Putamen (tissue), 1 donor: ENCODE results near the gene SLC24A1.

Source experiments
- DNase-seq: peaks from one replicate; pipeline ENCODE4 v3.0.0-alpha.2; 2016; ENCODE audit warnings: low spot score

Gene SLC24A1

GRCh38 chr15:65653341-65653740, 31.6 kb downstream of the SLC24A1 start:
- no peak for DNase-seq

DNA sequence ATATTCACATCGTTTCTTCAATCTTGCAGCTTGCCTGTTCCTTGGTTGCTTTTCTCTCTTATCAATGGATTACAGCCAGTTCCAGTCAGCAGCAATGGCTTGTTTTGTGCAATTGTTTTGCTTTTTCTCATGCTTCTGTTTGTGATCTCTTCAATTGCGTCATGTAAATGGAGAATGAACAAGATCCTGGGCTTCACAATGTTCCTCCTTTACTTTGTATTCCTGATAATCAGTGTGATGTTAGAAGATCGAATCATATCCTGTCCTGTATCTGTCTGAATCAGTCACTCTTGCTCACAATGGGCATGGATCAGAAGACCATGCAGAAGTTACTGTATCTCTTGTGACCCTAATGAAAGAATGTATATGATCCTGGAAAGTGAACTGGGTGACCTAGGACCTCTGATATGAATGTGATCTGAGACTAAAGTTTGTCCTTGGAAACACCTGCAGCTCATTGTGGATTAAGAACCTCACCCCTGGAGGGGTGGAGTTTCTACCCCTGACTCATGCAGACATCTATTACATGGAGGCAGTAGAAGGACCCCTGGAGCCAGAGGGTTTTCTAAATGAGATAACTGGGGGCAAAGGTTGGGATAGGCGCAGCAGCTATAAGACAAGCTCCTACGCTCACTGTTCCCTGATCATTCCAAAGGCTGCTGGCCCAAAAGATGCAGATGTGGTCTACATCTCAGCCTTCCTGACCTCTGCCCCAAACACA, 32.2 kb downstream of the SLC24A1 start:
- no peak for DNase-seq

- no peak for DNase-seq
These were observed 33.3 kb downstream of the SLC24A1 start for GRCh38 chr15:65655026-65655425.

- no peak for DNase-seq
These were observed 33.7 kb downstream of the SLC24A1 start for GRCh38 chr15:65655457-65655856.

GRCh38 chr15:65659502-65660052, 37.8 kb downstream of the SLC24A1 start:
- DNase-seq, result no peak

DNA sequence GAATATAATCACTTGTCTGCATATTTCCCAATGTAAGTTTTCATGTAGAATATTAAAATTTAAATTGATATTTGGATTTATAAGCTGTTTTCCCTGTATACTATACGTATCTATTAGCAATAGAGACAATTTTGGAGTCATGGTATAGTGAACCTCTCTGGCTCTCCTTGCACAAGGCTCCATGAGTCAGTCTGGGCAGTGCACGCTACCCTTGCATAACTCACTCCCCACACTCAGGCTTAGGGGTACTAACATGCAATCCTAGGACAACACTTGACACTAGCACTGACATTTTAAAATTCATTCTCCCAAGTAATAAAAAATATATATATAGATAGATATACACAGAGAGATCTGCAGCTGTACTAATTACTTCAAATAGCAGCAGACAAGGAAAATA, 39.2 kb downstream of the SLC24A1 start:
- DNase-seq, result no peak

GRCh38 chr15:65663521-65663920, 41.8 kb downstream of the SLC24A1 start:
- DNase-seq, result no peak

GRCh38 chr15:65666257-65666656, 44.5 kb downstream of the SLC24A1 start:
- DNase-seq, result peak; percentile 20

DNA sequence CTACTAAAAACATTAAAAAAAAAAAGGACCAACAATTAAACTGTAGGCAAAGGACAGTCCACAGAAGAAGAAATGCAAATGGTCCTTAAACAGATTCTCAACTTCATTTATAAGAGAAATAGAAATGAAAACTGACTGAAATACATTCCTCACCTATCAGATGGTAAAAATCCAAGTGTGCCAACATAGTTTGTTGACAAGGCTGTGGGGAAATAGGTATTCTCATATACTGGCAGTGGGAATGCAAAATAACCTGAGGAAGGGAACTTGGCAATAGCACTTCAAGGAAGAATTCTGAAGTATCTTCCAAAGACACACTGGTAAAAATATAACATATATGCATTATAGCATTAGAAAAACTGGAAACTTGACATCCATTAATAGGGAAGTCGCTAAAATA, 53.8 kb downstream of the SLC24A1 start:
- DNase-seq, result no peak

GRCh38 chr15:65676123-65676522, 54.4 kb downstream of the SLC24A1 start:
- DNase-seq, result no peak

GRCh38 chr15:65680544-65680943, 58.8 kb downstream of the SLC24A1 start:
- DNase-seq, result no peak

GRCh38 chr15:65682404-65682911, 60.7 kb downstream of the SLC24A1 start:
- no peak for DNase-seq

- no peak for DNase-seq
These were observed 66.7 kb downstream of the SLC24A1 start for GRCh38 chr15:65688462-65688861.

- DNase-seq, result no peak
These were observed 68.4 kb downstream of the SLC24A1 start for GRCh38 chr15:65690173-65690572.

DNA sequence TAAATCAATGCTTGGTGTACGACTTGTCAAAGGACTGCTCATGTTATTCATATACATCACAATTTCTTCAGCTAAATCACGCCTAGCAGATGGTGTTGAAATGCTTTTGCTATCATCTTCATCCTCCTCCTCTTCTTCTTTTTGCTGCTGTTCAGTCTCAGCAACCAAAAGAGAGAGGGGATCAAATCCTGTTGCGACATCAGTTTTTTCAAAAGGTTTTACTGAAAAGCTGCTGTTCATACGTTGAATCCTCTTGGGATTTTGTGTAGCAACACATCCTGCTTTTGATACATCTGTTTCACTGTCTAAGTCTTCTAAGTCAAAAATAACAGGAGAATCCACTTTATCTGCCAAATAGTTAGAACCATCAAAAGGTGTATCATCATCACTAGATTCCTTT, 69.0 kb downstream of the SLC24A1 start:
- no peak for DNase-seq

DNA sequence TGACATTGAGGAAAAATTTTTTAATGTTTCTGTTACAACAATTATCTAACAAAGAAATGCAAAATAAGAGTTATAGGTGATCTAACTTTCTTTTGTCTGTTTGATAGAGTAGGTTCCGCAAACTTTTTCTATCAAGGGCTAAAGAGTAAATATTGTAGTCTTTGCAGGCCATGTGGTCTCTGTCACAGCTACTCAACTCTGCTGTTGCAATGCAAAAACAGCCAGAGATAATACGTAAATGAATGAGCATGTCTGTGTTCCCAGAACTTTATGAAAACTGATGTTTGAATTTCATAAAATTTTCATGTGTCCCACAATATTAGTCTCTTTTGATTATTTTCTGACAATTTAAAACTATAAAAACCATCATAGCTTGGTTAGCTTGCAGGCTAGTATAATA, 73.3 kb downstream of the SLC24A1 start:
- no peak for DNase-seq
